ENCODE results near the gene NMNAT1.
"Not testable (repeated sequence)": the region's sequence is repeated elsewhere in the genome, so short reads cannot be mapped to it uniquely, and the experiment has no call there.

NMNAT1 gene

GRCh38 chr1:10020086-10020485, 76.8 kb downstream of the NMNAT1 start:
- DNase-seq = no peak

- not testable (repeated sequence) for DNase-seq
Measured at GRCh38 chr1:10020678-10021077, 77.4 kb downstream of the NMNAT1 start.

- DNase-seq = not testable (repeated sequence)
Measured at GRCh38 chr1:10021992-10022391, 78.7 kb downstream of the NMNAT1 start.

- no peak for DNase-seq
Measured at GRCh38 chr1:10022656-10023055, 79.4 kb downstream of the NMNAT1 start.

- DNase-seq = no peak
Measured at GRCh38 chr1:10025354-10025753, 82.1 kb downstream of the NMNAT1 start.

- no peak for DNase-seq
Measured at GRCh38 chr1:10027027-10027426, 83.8 kb downstream of the NMNAT1 start.

GRCh38 chr1:10028956-10029500, 85.8 kb downstream of the NMNAT1 start:
- DNase-seq = not testable (repeated sequence)

- DNase-seq = no peak
Measured at GRCh38 chr1:10031461-10031860, 88.2 kb downstream of the NMNAT1 start.

GRCh38 chr1:10032590-10033358, 89.5 kb downstream of the NMNAT1 start, which contains the start of gene UBE4B:
TSS of gene UBE4B (plus strand) at chr1:10032958. CDS start at chr1:10033671, 713 bp downstream.
- DNase-seq = peak; percentile 81 to 100 (median 96)

GRCh38 chr1:10033359-10033845, 90.1 kb downstream of the NMNAT1 start:
- DNase-seq = peak in 3 of 14 donors; percentile 27 to 64 (median 63)
